ENCODE results near the gene COL27A1.
A peak's percentile ranks its signal among the peaks of the same experiment; 100 is the strongest.

Gene COL27A1

GRCh38 chr9:114149765-114150340 is 5.5 kb upstream of the COL27A1 start:
- no peak for DNase-seq

DNA sequence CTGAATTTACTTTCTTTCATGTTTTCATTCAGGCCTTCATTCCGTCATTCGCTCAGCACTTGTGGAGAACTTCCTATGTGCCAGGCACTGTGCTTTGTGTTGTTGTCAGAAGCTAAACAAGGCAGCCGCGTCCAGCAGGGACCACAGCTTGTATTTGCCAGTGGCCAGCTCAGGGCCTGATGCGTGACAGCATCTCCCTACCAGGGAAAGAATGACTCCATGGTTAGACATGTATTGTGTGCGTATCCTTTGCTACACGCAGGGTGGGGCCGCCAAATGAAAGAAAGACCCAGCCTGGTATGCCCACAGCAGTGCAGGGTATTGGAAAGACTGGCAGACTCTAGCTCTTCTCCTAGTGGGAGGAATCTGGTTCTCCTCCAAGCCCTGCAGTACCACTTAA is 4.7 kb upstream of the COL27A1 start:
- DNase-seq = no peak

- no peak for DNase-seq
These were observed 3.8 kb upstream of the COL27A1 start for GRCh38 chr9:114151426-114151956.

- peak in 1 of 2 experiments; percentile 7 for DNase-seq
These were observed 1.4 kb upstream of the COL27A1 start for GRCh38 chr9:114153761-114154599.

- DNase-seq = peak in 1 of 2 experiments; percentile 7
These were observed 686 bp upstream of the COL27A1 start for GRCh38 chr9:114154600-114155102.

- peak; percentile 18 to 54 for DNase-seq
These were observed 789 bp downstream of the COL27A1 start for GRCh38 chr9:114155995-114156656.

- peak; percentile 30 to 37 for DNase-seq
These were observed 1.5 kb downstream of the COL27A1 start for GRCh38 chr9:114156657-114157421.

GRCh38 chr9:114157516-114158176 is 2.3 kb downstream of the COL27A1 start:
- no peak for DNase-seq

- no peak for DNase-seq
These were observed 3.3 kb downstream of the COL27A1 start for GRCh38 chr9:114158482-114159130.

DNA sequence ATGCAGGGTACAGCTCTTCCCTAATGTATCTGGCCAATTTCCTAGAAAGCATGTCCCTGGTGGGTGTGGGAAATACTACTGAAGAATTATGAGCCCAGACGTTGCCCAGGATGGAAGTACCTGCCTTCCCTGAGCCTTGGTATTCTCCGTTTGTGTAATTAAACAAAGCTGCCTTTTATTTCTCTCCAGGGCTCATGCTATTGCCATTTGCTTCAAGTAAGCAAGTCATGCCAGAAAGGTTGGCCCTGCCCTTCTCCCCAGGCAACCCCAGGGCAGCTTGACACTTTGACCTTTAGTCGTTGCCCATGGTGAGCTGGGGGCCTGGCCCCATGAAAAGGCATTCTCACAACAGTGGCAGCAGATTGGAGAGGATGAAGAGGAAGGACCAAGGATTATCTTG is 4.4 kb downstream of the COL27A1 start:
- no peak for DNase-seq

DNA sequence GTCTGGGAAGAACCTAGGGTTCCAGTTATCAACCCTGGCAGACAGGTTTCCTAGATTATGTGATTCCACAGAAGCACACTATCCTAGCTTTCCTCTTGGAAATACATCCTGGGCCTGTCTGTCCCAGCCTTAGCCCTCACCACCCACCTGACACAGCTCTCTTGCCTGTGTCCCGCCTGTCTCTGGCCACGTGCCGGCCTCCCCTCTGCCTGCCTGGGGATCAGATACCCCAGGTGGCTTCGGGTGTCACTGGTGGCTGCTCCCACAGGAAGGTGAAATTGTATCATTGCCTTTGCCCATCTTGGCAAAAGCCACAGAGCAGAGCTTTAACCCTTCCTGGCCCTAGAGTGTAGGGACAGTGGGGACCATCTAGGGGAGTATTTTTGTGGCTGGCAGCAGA is 6.2 kb downstream of the COL27A1 start:
- DNase-seq = no peak

DNA sequence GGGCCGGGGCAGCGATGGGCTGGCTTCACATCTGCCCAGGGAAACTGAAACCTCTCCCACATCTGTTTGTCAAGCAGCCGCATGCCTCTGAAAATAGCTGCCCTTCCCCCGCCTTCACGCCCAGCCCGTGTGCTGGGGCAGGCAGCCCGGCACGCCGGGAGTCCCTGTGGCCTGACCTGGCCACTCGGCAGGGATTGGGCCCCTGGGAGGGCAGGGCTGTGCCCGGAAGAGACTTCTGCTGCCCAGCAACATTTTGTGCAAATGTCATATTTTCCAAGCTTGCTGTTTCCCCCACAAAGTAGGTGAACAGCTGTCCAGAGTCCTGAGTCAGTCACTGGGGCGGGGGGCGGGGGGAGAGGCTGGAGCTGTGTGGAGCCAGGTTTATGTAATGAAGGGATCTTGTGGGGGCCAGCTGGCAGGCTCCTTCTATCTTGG is 8.2 kb downstream of the COL27A1 start:
- no peak for DNase-seq

- DNase-seq = no peak
These were observed 9.0 kb downstream of the COL27A1 start for GRCh38 chr9:114164191-114164794.

DNA sequence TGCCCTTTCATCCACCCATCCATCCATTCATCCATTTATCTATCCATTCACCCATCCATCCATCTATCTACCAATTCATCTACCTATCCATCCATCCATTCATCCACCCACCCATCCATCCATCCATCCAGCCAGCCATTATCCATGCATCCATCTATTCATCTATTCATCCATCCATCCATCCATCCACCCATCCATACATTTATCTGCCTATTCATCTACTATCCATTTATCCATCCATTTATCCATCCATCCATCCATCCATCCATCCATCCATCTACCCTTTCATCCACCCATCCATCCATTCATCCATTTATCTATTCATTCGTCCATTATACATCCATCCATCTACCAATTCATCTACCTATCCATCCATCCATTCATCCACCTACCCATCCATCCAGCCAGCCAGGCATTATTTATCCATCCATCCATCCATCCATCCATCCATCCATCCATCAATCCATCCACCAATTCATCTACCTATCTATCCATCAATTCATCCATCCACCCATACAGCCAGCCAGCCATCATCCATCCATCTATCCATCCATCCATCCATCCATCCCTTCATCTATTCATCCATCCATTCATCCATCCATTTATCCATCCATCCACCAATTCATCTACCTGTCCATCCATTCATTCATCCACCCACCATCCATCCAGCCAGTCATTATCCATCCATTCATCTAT is 10.2 kb downstream of the COL27A1 start:
- DNase-seq = no peak

DNA sequence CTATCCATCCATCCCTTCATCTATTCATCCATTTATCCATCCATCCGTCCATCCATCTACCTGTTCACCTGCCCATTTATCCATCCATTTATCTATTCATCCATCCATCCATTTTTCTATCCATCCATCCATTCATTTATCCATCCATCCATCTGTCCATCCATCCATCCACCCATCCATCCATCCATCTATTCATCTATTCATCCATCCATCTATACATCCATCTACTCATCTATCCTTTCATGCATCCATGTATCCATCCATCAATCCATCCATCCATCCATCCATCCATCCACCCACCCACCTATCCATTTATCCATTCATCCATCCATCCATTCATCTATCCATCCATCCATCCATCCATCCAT is 10.8 kb downstream of the COL27A1 start:
- no peak for DNase-seq

DNA sequence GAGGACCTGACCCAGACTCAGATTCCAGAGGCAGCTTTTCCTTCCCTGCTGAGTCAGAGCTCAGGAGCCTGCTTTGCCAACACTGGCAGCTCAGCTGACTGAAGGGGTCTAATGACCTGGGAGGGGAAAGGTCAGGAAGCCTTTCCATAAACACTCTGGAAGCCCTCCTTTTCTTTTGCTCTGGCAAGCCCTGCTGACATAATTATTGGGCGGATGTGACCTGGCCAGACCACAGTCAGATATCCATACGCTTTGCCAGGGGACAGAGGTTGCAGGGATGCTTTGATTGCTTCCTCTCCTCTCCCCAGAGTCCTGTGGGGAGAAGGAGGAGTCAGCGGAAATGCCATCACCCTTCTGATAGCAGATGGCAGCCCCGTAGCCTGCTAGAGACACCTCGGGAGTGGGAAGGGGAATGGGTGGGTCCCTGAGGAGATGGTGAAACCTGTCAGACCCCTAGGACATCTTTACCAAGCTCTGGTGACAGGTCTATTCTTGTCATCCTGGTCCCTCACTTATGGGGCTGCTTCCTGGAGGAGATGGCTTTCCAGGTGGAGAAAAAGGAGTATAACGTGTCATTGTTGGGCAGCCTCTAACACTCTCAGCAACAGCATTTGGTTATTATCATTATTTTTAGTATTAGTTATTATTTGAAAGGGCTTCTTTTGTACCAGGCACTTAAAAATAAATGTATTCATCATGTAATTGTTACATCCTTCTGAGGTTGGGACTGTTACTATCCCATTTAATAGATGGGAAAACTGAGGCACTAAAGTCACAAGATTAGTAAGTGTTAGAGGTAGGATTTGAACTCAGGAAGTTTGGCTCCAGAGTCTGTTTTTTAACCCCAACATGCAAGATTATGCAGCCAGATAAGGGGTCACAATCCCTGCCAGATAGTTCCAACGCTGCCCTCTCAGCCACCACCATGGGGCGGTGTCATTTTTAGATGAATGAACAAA is 11.6 kb downstream of the COL27A1 start:
- no peak for DNase-seq

DNA sequence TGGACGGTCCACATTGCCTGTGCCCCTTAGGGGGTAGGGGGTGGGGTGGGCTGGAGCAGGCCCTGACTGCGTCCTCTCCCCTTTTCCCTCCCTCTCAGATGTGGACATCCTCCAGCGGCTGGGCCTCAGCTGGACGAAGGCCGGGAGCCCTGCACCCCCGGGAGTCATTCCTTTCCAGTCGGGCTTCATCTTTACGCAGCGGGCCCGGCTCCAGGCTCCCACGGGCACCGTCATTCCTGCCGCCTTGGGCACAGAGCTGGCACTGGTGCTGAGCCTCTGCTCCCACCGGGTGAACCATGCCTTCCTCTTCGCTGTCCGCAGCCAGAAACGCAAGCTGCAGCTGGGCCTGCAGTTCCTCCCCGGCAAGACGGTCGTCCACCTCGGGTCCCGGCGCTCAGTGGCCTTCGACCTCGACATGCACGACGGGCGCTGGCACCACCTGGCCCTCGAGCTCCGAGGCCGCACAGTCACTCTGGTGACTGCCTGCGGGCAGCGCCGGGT is 12.3 kb downstream of the COL27A1 start:
- no peak for DNase-seq

DNA sequence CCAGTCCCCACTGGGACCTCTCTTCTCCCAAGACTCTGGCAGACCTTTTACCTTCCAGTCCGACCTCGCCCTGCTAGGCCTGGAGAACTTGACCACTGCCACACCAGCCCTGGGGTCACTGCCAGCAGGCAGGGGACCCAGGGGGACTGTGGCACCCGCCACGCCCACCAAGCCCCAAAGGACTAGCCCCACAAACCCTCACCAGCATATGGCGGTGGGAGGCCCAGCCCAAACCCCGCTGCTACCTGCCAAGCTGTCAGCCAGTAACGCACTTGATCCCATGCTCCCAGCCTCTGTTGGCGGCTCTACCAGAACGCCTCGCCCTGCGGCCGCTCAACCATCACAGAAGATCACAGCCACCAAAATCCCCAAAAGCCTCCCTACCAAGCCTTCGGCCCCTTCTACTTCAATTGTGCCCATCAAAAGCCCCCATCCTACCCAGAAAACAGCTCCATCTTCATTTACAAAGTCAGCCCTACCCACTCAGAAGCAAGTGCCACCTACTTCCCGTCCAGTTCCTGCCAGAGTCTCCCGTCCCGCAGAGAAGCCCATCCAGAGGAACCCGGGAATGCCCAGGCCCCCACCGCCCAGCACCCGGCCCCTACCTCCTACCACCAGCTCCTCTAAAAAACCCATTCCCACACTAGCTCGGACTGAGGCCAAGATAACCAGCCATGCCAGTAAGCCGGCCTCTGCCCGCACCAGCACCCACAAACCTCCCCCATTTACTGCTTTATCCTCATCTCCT is 13.1 kb downstream of the COL27A1 start:
- DNase-seq = no peak

Measured in activated CD4-positive, alpha-beta T cell treated with anti-CD3 and anti-CD28 coated beads, Interleukin-2, amount 50 U/mL, for 48 hours (primary cell).